WTC11 (cell line): ENCODE data around the gene SVEP1. TPM values are rescaled to one million over a fixed set of nuclear protein-coding genes. Genes with fewer than 3 reads are reported as not detected.

ENCODE experiments used
- ATAC-seq: fragments of 200-7000 bp; cut with Tn5 transposase; 2 replicates; pipeline ENCODE4 v1.10.0; 2021; ENCODE audit warnings: mild to moderate bottlenecking, moderate library complexity
- CTCF ChIA-PET: fragments of 300-600 bp; sonication (Branson Sonifier 250); formaldehyde crosslinking; loops from one replicate; lab custom pipeline; 2021; ENCODE audit warnings: antibody characterized with exemption; lab: Charles Lee
- POLR2A ChIA-PET: fragments of 350-600 bp; sonication (Branson Sonifier 250); formaldehyde crosslinking; loops from one replicate; lab custom pipeline; 2021; ENCODE audit warnings: antibody characterized with exemption; lab: Charles Lee
- DNase-seq: peaks from one replicate; pipeline ENCODE4 v3.0.0; 2021; ENCODE audit warnings: low spot score
- H3K27ac Mint-ChIP-seq: 2 replicates; pipeline ENCODE4 v1.8.0; 2021; ENCODE audit warnings: mixed read lengths
- H3K27me3 Mint-ChIP-seq: 2 replicates; pipeline ENCODE4 v1.8.0; 2021; ENCODE audit warnings: low read depth, mild to moderate bottlenecking, moderate library complexity, mixed read lengths
- H3K36me3 Mint-ChIP-seq: 2 replicates; pipeline ENCODE4 v1.8.0; 2021; ENCODE audit warnings: mixed read lengths
- H3K4me1 Mint-ChIP-seq: 2 replicates; pipeline ENCODE4 v1.8.0; 2022; ENCODE audit warnings: mixed read lengths
- H3K4me3 Mint-ChIP-seq: 2 replicates; pipeline ENCODE4 v1.8.0; 2021; ENCODE audit warnings: mild to moderate bottlenecking, moderate library complexity, mixed read lengths
- H3K9me3 Mint-ChIP-seq: 2 replicates; pipeline ENCODE4 v1.8.0; 2021; ENCODE audit warnings: mixed read lengths
- AFF4 ChIP-seq: sonication (generic); formaldehyde crosslinking; IDR thresholded peaks from 2 replicates; pipeline ENCODE4 v1.8.1; 2023; ENCODE audit warnings: mild to moderate bottlenecking, missing genetic modification reagents, borderline replicate concordance
- CREB1 ChIP-seq: sonication (generic); formaldehyde crosslinking; IDR thresholded peaks from 2 replicates; pipeline ENCODE4 v1.8.0; 2023; ENCODE audit warnings: mild to moderate bottlenecking, missing genetic modification reagents
- E2F1 ChIP-seq: sonication (generic); formaldehyde crosslinking; IDR thresholded peaks from 2 replicates; pipeline ENCODE4 v1.8.0; 2022; ENCODE audit warnings: mild to moderate bottlenecking, missing genetic modification reagents
- ELF4 ChIP-seq: sonication (generic); formaldehyde crosslinking; IDR thresholded peaks from 2 replicates; pipeline ENCODE4 v1.8.1; 2022; ENCODE audit warnings: low read depth, mild to moderate bottlenecking, moderate library complexity, missing genetic modification reagents
- EMX1 ChIP-seq: fragments of 250-450 bp; sonication (Bioruptor Pico); IDR thresholded peaks from 2 replicates; pipeline ENCODE4 v1.8.0; 2021; ENCODE audit warnings: mild to moderate bottlenecking
- GABPB1 ChIP-seq: sonication (generic); formaldehyde crosslinking; IDR thresholded peaks from 2 replicates; pipeline ENCODE4 v1.8.1; 2023; ENCODE audit warnings: mild to moderate bottlenecking, missing genetic modification reagents
- JAZF1 ChIP-seq: fragments of 250-450 bp; sonication (Bioruptor Pico); IDR thresholded peaks from 2 replicates; pipeline ENCODE4 v1.9.0; 2021; ENCODE audit warnings: moderate library complexity, mild to moderate bottlenecking, inconsistent platforms
- JUN ChIP-seq: sonication (generic); formaldehyde crosslinking; IDR thresholded peaks from 2 replicates; pipeline ENCODE4 v1.8.0; 2023; ENCODE audit warnings: mild to moderate bottlenecking, missing genetic modification reagents
- NFATC4 ChIP-seq: fragments of 250-450 bp; sonication (Bioruptor Pico); IDR thresholded peaks from 2 replicates; pipeline ENCODE4 v1.9.0; 2021; ENCODE audit warnings: mild to moderate bottlenecking
- NFE2L1 ChIP-seq: sonication (generic); formaldehyde crosslinking; IDR thresholded peaks from 2 replicates; pipeline ENCODE4 v1.8.1; 2023; ENCODE audit warnings: missing genetic modification reagents
- NR3C1 ChIP-seq: sonication (generic); formaldehyde crosslinking; conservative IDR thresholded peaks from 2 replicates; pipeline ENCODE4 v1.8.1; 2023; ENCODE audit warnings: low read depth, mild to moderate bottlenecking, missing genetic modification reagents
- PRRX2 ChIP-seq: fragments of 250-450 bp; sonication (Bioruptor Pico); IDR thresholded peaks from 2 replicates; pipeline ENCODE4 v1.8.0; 2021; ENCODE audit warnings: mild to moderate bottlenecking
- TCF7 ChIP-seq: sonication (generic); formaldehyde crosslinking; IDR thresholded peaks from 2 replicates; pipeline ENCODE4 v1.8.0; 2022; ENCODE audit warnings: mild to moderate bottlenecking, low read depth, missing genetic modification reagents, moderate library complexity
- TP53 ChIP-seq: sonication (generic); formaldehyde crosslinking; IDR thresholded peaks from 2 replicates; pipeline ENCODE4 v1.8.1; 2023; ENCODE audit warnings: mild to moderate bottlenecking, missing genetic modification reagents
- ZNF219 ChIP-seq: sonication (generic); formaldehyde crosslinking; IDR thresholded peaks from 2 replicates; pipeline ENCODE4 v1.8.0; 2023; ENCODE audit warnings: missing genetic modification reagents, mild to moderate bottlenecking, borderline replicate concordance
- ZNF317 ChIP-seq: sonication (generic); formaldehyde crosslinking; IDR thresholded peaks from 2 replicates; pipeline ENCODE4 v1.8.1; 2023; ENCODE audit warnings: low read depth, mild to moderate bottlenecking, moderate library complexity, missing genetic modification reagents, borderline replicate concordance
- ZNF671 ChIP-seq: fragments of 250-450 bp; sonication (Bioruptor Pico); IDR thresholded peaks from 2 replicates; pipeline ENCODE4 v1.8.0; 2021; ENCODE audit warnings: mild to moderate bottlenecking
- total RNA-seq: library from RNA; stranded (reverse); gene quantifications from 3 replicates; pipeline ENCODE4 v1.2.3, GENCODE V29; 2021
- TF ChIP-seq, protein P1 (sequence below): sonication (generic); formaldehyde crosslinking; IDR thresholded peaks from 2 replicates; pipeline ENCODE4 v1.8.1; 2022; ENCODE audit warnings: missing genetic modification reagents, borderline replicate concordance
- TF ChIP-seq, protein P2 (sequence below): fragments of 250-450 bp; sonication (Bioruptor Pico); IDR thresholded peaks from 2 replicates; pipeline ENCODE4 v1.9.0; 2021; ENCODE audit warnings: moderate library complexity, mild to moderate bottlenecking, inconsistent platforms, borderline replicate concordance
- TF ChIP-seq, protein P3 (sequence below): sonication (generic); formaldehyde crosslinking; IDR thresholded peaks from 2 replicates; pipeline ENCODE4 v1.8.1; 2022; ENCODE audit warnings: low read depth, missing genetic modification reagents, borderline replicate concordance
- TF ChIP-seq, protein P4 (sequence below): sonication (generic); formaldehyde crosslinking; IDR thresholded peaks from 2 replicates; pipeline ENCODE4 v1.8.0; 2022; ENCODE audit warnings: mild to moderate bottlenecking, missing genetic modification reagents

SVEP1 gene
- total RNA-seq, 1 experiment from 2014 or later = 0.74 TPM

DNA sequence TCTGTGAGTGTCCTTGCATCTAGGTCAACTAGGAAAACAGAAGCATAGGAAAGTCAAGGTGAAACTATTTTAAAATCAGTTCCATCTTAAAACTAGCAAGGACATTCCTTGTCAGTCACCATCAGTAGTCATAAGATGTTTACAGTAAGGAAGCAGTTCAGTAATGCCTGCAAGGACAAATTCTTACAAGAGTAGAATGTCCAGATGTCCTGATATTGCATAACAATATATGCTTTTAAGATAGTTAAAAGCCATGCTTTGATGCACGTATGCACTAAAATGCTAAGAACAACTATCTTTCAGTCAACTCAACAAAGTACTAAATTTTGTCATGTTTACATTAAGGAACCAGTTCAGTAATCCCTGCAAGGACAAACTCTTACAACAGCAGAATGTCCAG lies 11.3 kb upstream of the SVEP1 start (continued):
- TF ChIP-seq AFF4 = no peak
- TF ChIP-seq, all 79 proteins: peak for 0

- peaks cover 15% of the 10 kb centered on the region for H3K36me3 Mint-ChIP-seq
- no peak for ATAC-seq
- no peak overlapping the region for H3K27ac Mint-ChIP-seq
- CTCF ChIA-PET = no interaction called here
- POLR2A ChIA-PET = no interaction called here
- H3K9me3 Mint-ChIP-seq = peaks cover 46% of the 10 kb centered on the region
- TF ChIP-seq CREB1 (no peak), ZNF219 (no peak)
- TF ChIP-seq, protein P1, sequence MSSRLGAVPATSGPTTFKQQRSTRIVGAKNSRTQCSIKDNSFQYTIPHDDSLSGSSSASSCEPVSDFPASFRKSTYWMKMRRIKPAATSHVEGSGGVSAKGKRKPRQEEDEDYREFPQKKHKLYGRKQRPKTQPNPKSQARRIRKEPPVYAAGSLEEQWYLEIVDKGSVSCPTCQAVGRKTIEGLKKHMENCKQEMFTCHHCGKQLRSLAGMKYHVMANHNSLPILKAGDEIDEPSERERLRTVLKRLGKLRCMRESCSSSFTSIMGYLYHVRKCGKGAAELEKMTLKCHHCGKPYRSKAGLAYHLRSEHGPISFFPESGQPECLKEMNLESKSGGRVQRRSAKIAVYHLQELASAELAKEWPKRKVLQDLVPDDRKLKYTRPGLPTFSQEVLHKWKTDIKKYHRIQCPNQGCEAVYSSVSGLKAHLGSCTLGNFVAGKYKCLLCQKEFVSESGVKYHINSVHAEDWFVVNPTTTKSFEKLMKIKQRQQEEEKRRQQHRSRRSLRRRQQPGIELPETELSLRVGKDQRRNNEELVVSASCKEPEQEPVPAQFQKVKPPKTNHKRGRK (CRISPR knock-in tag) = no peak
- peaks cover 14% of the 10 kb centered on the region for H3K4me1 Mint-ChIP-seq
- no peak overlapping the region for H3K4me3 Mint-ChIP-seq
- DNase-seq = no peak
- H3K27me3 Mint-ChIP-seq = no peaks in the 10 kb centered on the region; the same call in none of the 2 replicates
These were observed 8.8 kb upstream of the SVEP1 start for GRCh38 chr9:110588296-110588695.

DNA sequence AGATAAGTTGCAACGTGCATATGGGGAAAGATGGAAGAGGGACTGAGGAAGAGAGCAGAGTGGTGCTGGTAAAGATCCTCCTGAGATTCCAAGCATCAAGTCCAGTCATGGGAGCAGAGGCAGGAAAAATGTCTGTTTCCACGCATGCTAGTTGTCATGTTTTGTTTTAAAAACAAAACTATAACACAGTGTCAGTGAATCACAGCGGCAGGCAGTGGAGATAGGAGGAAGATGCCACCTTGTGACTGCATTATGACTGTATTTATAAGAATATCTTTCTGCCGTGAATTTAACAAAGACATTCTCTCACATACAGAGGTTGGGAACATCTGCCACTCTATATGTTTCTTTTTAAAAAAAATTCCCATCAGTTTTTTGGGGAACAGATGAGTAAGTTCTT lies 3.7 kb upstream of the SVEP1 start:
- Mint-ChIP-seq H3K27me3 (peaks cover 40% of the 10 kb centered on the region), H3K4me1 (peaks cover 32% of the 10 kb centered on the region), H3K9me3 (peaks cover 25% of the 10 kb centered on the region), H3K27ac (no peak overlapping the region), H3K4me3 (no peak overlapping the region), H3K36me3 (no peaks in the 10 kb centered on the region)
- ATAC-seq = no peak
- no peak for TF ChIP-seq TCF7 (CRISPR knock-in tag)
- TF ChIP-seq CREB1 = no peak
- TF ChIP-seq JAZF1 (CRISPR knock-in tag) = no peak
- TF ChIP-seq PRRX2 (CRISPR knock-in tag) = no peak
- no peak for TF ChIP-seq NFE2L1 (CRISPR knock-in tag)
- no peak for TF ChIP-seq NFATC4 (CRISPR knock-in tag)
- TF ChIP-seq, protein P2, sequence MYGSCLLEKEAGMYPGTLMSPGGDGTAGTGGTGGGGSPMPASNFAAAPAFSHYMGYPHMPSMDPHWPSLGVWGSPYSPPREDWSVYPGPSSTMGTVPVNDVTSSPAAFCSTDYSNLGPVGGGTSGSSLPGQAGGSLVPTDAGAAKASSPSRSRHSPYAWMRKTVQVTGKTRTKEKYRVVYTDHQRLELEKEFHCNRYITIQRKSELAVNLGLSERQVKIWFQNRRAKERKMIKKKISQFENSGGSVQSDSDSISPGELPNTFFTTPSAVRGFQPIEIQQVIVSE = no peak
- no peak for TF ChIP-seq TP53
- no peak for TF ChIP-seq JUN (CRISPR knock-in tag)
- no peak for TF ChIP-seq GABPB1
- ChIA-PET CTCF (interaction anchor here (0.7 kb wide), 1 partner anchor 71 kb away, joined by 3 read pairs; no protein-coding TSS in a partner anchor), POLR2A (interaction anchor here (0.6 kb wide), 1 partner anchor 13 kb away, joined by 8 read pairs; no protein-coding TSS in a partner anchor)
- DNase-seq = no peak

DNA sequence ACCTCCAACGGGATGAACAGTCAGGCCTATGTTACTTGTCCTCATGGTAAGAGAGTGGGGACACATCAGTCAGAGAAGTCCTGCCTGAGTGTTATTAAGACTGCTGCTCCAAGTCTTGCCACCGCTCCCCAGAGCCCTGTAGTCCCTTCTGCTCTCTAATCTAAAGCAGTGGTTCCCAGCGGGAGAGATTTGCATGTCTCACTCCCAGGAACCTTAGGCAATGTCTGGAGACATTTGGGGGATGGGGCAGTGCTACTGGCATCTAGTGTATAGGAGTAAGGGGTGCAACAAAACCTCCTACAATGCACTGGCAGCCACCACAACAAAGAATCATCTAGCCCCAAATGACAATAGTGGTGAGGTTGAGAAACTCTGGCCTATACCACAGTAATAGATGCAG lies 2.6 kb upstream of the SVEP1 start:
- peaks cover 18% of the 10 kb centered on the region for H3K9me3 Mint-ChIP-seq
- ChIA-PET CTCF (no interaction called here), POLR2A (no interaction called here)
- H3K27ac Mint-ChIP-seq = no peak overlapping the region
- no peak overlapping the region for H3K4me3 Mint-ChIP-seq
- ATAC-seq (peak; percentile 40), DNase-seq (no peak)
- H3K36me3 Mint-ChIP-seq = no peaks in the 10 kb centered on the region
- H3K4me1 Mint-ChIP-seq = peaks cover 32% of the 10 kb centered on the region
- H3K27me3 Mint-ChIP-seq = peaks cover 51% of the 10 kb centered on the region
- TF ChIP-seq ZNF317 (CRISPR knock-in tag) (no peak), NR3C1 (CRISPR knock-in tag) (no peak), ELF4 (no peak), EMX1 (no peak), ZNF671 (CRISPR knock-in tag) (no peak), E2F1 (CRISPR knock-in tag) (no peak)
- TF ChIP-seq, protein P1 (CRISPR knock-in tag) = no peak
- TF ChIP-seq, protein P3, sequence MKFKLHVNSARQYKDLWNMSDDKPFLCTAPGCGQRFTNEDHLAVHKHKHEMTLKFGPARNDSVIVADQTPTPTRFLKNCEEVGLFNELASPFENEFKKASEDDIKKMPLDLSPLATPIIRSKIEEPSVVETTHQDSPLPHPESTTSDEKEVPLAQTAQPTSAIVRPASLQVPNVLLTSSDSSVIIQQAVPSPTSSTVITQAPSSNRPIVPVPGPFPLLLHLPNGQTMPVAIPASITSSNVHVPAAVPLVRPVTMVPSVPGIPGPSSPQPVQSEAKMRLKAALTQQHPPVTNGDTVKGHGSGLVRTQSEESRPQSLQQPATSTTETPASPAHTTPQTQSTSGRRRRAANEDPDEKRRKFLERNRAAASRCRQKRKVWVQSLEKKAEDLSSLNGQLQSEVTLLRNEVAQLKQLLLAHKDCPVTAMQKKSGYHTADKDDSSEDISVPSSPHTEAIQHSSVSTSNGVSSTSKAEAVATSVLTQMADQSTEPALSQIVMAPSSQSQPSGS (CRISPR knock-in tag) = no peak
- TF ChIP-seq, protein P4, sequence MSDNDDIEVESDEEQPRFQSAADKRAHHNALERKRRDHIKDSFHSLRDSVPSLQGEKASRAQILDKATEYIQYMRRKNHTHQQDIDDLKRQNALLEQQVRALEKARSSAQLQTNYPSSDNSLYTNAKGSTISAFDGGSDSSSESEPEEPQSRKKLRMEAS = no peak
